HG03442 (cell line): Measurements from ENCODE around the gene NEUROD2.

ENCODE experiments used
- ATAC-seq: cut with Tn5 transposase; IDR thresholded peaks from one replicate; pipeline ENCODE4 v1.9.1; 2021; ENCODE audit warnings: mild to moderate bottlenecking, moderate library complexity; ENCODE audit not compliant: unreplicated experiment

The NEUROD2 gene

DNA sequence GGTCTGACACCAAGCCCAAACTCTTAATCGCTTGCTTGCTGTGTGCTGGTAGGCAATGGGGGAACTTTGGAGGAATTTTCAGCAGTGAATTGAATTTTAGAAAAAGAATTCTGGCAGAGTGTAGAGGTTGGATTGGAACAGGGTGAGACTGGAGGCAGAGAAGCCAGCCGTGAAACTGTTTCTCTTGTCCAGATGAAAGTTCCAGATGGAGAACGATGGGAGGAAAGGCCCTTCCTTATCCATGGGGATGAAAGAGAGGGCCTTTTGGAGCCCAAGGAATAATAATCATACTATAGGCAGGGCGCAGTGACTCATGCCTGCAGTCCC lies 26.0 kb downstream of the NEUROD2 start:
- no peak for ATAC-seq

DNA sequence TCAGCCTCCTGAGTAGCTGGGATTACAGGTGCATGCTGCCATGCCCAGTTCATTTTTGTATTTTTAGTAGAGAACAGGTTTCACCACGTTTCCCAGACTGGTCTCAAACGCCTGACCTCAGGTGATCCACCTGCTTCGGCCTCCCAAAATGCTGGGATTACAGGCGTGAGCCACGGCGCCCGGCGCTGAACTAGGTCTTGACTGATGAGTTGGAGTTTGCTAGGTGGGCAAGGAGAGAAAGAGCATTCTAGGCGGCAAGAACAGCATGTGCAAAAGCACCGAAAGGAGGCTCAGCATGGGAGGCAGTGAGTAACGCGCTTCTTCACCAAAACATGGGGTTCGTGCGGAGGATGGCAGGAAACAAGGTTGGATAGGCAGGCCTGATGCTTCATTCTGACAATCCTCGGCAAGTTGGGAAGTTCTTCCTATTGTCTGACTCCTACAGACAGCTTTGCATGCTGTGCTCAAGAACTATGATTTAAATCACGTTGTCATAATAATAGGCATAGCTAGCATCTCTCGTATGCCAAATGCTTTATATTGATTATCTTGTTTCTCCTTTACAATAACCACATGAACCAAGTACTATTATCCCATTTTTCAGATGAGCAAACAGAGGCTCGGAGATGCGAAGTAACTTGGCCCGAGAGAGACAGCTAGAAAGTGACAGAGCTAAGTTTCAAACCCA lies 26.5 kb downstream of the NEUROD2 start:
- no peak for ATAC-seq

- ATAC-seq, result no peak
Observed at GRCh38 chr17:39580082-39580468, 27.6 kb downstream of the NEUROD2 start.

DNA sequence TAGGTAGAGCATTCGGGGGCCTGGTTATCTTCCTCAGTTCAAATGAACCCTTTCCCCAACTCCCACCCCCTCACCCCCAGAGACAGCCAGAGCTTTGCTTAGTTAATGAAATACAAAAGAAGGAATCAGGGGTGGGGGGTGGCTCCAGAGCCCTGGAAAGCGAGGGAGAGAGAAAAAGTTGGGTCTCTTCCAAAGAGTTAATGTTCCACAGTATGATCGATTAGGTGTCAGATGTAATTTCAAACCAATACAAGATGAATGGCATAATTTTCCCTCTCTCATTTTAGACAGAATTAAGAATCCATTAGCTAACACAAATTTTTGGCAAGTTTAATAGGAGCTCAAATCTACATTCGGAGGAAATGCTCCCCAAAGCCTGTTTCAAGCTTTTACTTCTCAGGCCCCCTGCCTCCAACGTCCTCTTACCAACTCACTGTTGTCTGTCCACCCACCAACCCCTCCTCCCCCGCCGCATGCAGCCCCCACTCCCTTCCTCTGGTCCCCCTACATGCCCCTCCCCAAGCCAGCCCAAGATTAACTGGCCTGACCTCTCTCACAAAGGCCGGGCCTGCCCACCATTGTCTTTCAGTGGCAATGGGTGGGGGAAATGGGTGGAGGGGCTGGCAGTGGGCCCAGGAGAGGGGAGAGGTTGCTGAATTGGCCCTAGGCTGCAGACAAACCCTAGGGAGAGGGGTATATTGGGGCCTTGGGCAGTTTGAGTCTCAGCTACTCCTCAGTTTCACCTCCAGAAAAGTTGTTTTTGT lies 28.2 kb downstream of the NEUROD2 start:
- ATAC-seq, result no peak

GRCh38 chr17:39578272-39578671 lies 29.4 kb downstream of the NEUROD2 start:
- ATAC-seq, result no peak

GRCh38 chr17:39576187-39576586 lies 31.5 kb downstream of the NEUROD2 start:
- ATAC-seq, result no peak

GRCh38 chr17:39573447-39574298 lies 34.0 kb downstream of the NEUROD2 start:
- no peak for ATAC-seq

- no peak for ATAC-seq
Observed at GRCh38 chr17:39572121-39572520, 35.6 kb downstream of the NEUROD2 start.

DNA sequence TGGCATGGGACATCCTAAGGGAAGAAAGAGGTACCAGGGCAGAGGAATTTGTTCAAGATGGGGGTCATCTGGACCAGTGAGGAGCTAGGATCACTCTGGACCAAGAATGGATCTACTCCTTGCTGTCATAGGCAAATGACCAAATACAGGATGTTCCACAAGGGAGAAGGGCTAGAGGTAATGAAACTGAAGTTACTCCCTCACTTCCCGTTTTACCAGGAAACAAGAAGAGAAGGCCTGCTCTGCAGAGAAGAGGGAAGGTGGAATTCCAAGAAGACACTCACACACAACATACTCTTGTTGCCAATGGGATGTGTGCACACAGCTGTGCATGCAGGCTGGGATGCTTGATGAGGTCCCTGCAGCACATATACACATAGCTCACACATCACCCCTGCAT lies 38.6 kb downstream of the NEUROD2 start:
- ATAC-seq, result no peak

- no peak for ATAC-seq
Observed at GRCh38 chr17:39568702-39569101, 39.0 kb downstream of the NEUROD2 start.

DNA sequence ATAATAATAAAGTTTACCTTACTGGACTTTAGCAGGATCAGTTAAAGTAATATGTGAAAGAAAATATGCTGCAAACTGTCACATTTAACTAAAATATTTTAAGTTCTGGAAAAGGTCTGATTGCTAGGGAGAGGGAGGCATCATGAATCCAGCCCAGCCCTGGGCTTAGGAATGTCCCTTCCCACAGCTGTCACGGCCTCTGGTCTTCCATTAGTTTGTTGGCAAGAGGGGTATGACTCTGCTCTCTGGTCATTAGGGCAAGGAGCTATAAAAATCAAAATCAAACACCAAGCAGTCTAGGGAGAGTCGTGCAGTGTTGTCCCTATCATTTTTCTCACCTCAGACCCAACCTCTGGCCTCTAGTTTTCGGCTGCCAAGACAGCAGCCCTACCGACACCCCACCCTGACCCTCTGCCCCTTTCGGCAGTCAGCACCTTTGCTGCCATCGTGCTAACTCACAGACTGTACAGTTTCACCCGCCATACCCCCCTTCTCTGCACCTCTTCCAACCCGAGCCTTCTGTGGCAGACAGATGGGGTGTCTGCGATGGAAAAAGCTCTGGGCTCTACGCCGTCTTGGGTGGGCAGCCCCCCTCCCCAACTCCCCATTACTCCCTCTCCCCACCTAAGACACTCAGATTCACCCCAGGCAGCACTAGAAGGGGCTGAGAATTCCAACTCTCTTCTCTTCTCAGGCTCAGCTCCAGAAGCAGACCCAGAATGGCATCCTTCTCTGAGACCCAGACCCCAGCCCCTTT lies 41.4 kb downstream of the NEUROD2 start:
- ATAC-seq, result no peak

- no peak for ATAC-seq
Observed at GRCh38 chr17:39564211-39564848, 43.4 kb downstream of the NEUROD2 start.

DNA sequence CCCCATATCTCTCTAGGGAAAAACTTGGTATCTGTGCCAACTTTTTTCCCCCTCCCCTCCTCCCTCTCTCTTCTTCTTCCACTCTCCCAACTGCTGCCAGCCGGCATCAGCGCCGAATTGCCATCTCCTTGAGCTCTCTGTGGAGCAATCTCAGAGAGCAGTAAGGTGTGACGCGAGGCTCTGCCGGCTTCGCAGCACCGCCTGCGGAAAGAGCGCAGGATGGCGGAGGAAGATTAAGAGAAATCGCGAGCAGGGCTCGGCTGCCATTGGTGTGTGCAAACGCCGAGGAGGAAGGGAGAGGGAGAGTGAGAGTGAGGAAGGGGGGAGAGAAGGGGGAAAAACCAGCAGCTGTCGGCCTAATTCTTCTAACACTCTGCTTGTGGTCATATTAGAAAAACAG lies 44.2 kb downstream of the NEUROD2 start:
- ATAC-seq, result no peak

- ATAC-seq, result no peak
Observed at GRCh38 chr17:39562976-39563375, 44.7 kb downstream of the NEUROD2 start.

- no peak for ATAC-seq
Observed at GRCh38 chr17:39562395-39562794, 45.3 kb downstream of the NEUROD2 start.

GRCh38 chr17:39556423-39556822 lies 51.3 kb downstream of the NEUROD2 start:
- ATAC-seq, result no peak

- no peak for ATAC-seq
Observed at GRCh38 chr17:39555368-39555767, 52.4 kb downstream of the NEUROD2 start.
